Stimulated activated CD4-positive, alpha-beta T cell treated with anti-CD3 and anti-CD28 coated beads, Interleukin-2, amount 100 ng/mL, for 24 hours (primary cell): ENCODE results near the gene SORL1.
"Not testable (repeated sequence)": the region's sequence is repeated elsewhere in the genome, so short reads cannot be mapped to it uniquely, and the experiment has no call there.

Source experiments
- DNase-seq, 2 donors: peaks; one replicate each; pipeline ENCODE4 v3.0.0-alpha.2; 2020

Gene SORL1

DNA sequence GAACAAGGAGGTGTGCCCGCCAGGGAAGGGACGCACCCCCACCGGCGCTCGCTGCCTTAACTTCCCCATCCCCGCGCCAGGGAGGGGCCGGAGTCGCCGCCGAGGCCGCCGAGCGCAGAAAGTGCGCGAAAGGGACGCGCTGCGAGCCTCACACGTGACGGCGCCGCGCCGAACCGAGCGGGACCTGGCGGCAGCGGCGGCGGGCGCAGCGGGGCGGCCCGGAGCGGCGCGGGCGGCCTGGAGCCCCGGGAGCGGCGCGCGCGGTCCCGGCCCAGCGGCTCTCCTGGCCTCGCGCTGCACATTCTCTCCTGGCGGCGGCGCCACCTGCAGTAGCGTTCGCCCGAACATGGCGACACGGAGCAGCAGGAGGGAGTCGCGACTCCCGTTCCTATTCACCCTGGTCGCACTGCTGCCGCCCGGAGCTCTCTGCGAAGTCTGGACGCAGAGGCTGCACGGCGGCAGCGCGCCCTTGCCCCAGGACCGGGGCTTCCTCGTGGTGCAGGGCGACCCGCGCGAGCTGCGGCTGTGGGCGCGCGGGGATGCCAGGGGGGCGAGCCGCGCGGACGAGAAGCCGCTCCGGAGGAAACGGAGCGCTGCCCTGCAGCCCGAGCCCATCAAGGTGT, at the start of gene SORL1:
Gene SORL1 (plus strand): TSS at position 329 of the 623 bp plus-strand sequence. CDS start 18 bp downstream, at position 347.
- peak; percentile 77 to 79 for DNase-seq

DNA sequence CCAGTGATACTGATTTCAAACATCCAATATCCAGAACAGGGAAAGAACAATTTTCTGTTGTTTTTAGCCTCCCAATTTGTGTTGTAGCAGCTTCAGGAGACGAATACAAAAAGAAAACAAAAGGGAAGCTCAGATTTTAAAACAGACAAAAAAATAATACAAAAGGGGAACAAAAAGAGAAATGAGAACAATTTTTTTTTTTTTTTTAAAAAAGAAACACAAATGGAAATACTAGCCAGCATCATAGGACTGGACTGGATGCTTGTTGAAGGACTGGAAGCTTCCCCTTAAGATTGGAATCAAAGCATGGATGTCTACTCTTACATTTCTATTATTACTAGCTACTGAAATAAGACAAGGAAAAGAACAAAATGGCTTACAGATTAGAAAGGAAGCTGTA, 46.5 kb upstream of the SORL1 start:
- DNase-seq = no peak

DNA sequence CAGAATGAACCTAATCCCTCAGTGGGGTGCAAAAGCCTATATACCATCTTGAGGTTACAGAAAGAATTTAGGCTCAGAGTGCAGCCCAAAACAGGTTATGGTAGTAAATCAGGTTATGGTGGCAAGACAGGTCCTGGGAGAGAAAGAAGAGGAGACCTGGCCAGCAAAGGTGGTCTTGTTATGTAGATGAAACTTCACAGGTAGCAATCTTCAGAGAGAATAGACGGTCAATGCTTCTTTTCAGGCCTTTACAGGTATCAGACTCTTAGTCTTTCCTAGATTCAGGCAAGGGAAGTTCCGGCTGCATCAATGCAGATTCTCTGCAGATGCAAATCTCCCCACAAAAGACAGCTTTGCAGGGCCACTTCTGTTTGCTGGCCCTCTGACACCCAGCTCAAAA, 45.8 kb upstream of the SORL1 start:
- DNase-seq = no peak

DNA sequence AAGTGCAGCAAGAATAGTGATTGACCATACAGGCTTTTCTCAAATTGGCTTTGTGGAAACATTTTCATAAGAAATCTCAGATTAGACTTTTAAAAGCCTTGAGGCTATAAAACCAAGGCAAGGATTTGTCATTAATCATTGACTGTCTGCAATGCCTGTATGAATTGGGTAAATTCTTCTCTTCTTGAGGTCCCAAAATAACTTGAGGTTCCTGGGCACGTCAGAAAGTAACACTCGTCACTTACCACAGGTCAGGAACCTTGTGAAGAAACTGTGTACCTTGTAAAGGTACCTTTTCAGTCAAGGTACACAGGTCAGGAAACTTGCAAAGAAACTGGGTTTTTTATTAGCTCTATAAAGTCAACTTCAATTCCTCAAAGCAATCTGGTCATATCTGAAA, 43.3 kb upstream of the SORL1 start:
- no peak for DNase-seq

GRCh38 chr11:121410041-121410440, 42.1 kb upstream of the SORL1 start:
- not testable (repeated sequence) for DNase-seq

GRCh38 chr11:121411330-121411729, 40.8 kb upstream of the SORL1 start:
- DNase-seq = not testable (repeated sequence)

- no peak for DNase-seq
Measured at GRCh38 chr11:121412000-121412587, 40.0 kb upstream of the SORL1 start.

DNA sequence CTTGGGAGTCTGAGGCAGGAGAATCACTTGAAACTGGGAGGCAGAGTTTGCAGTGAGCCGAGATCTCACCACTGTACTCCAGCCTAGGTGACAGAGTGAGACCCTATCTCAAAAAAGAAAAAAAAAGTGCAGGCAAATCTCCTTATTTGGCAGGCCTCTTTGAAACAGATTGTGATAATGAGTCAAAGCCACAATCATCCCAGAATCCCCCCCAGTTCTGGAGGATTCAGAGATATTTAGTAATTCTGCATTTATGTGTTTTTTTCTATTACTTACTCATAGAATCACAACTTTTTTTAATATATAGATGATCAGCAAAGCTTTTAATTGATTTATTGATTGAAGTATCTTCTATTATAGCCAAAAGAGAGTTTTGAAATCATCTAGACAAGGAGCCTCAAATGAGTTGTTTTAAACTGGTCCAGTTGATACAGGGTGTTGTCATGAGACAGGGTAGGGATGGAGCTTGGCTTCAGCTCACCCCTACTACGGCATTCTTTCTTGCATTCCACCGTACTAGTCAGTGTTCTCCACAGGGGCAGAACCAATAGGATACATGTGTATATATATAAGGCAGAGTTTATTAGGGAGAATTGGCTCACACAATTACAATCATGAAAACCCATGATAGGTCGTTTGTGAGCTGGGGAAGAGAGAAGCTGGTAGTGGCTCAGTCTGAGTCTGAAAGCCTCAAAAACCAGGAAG, 39.3 kb upstream of the SORL1 start:
- no peak for DNase-seq

DNA sequence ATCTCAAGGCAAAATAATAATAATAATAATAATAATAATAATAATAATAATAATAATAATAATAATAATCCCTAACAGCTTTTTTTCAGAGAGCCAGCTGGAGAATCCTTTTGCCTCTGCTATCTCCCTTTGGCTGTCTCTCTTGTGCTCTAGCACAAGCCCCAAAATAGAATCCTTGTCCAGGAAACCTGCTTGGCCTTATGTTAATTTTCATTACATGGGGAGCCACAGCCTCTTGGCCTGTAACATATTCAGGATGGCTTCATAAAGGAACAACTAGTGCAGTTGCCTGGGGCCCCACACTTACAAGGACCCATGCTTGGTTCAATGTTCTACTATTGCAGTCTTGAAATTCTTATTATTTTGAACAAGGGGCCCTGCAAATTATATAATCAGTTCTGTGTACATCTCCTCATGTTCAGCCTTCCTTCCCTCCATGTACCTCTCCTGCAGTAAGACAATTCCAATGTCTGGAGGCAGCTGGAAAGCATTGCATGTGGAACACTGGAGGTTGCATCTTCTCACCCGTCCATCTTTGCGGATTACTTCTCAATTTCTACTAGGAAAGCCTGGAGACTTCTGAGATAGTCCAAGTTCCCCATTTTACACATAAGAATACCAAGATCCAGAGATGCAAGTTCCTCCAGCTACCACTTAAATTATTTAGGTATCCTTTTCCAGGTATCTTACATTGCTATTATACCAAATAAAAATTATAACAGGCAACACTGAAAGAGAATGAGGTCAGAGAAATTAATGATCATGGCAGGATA, 37.8 kb upstream of the SORL1 start:
- DNase-seq = no peak

- no peak for DNase-seq
Measured at GRCh38 chr11:121415856-121416255, 36.3 kb upstream of the SORL1 start.

DNA sequence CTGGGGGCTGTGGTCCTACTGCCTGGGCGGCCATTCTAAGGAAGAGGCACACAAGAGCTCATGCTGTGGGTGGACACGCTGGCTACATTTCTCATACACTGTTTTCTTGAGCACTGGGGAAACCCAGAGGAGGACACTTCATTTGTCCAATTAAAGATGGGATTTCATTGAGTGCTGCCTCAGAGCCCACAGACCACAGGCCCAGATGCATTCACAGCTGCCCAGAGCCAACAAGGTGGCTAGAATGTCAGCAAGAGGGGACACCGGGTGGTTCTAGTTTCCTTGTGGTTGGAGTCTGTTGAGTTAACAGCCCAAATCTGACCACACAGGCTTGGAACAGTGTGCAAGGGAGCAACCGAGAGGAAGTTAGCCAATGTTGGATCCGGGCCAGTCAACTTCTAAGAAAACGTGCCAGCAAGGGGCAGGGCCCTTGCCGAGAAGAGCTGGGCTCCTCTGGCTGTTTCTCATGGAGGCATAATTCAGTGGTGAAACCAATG, 35.0 kb upstream of the SORL1 start:
- peak; percentile 44 to 59 for DNase-seq

DNA sequence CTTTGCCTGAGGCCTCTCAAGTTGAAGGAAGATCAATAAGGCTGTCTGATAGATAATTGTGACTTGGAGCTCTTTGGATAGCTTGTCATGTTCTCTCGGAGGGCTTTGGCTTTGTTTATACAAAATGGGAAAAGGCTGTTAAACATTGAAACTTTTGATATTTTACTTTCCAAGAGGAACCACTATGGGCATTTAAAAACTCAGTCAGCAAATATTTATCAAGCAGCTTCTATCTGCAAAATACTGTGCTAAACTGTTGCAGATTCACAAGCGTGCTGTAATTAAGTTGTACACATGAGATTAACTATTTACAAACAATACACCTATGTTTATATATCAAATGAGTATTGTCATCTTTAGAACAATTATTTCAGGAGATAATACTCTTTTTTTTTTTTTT, 34.5 kb upstream of the SORL1 start:
- DNase-seq = no peak

DNA sequence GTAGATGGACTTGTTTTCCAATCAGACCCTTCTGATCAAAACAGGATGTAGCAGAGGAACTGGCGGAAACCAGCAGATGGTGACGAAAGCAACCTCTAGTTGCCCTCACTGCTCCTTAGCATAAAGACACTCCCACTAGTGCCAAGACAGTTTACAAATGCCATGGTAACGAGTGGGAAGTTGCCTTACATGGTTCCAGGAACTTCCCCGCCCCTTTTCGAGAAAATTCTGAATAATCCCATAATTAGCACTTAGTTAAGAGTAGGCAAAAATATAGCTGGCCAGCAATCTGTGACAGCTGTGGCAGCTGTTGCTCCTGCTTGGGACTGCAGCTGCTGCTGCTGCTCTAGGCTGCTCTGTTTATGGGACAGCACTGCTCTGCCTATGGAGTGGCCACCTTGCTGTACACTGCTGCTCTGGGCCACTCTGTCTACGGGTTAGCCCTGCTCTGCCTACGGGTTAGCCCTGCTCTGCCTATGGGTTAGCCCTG, 33.4 kb upstream of the SORL1 start:
- DNase-seq = peak; percentile 20 to 38

- no peak for DNase-seq
Measured at GRCh38 chr11:121419836-121420235, 32.3 kb upstream of the SORL1 start.

- DNase-seq = no peak
Measured at GRCh38 chr11:121420398-121420797, 31.7 kb upstream of the SORL1 start.

DNA sequence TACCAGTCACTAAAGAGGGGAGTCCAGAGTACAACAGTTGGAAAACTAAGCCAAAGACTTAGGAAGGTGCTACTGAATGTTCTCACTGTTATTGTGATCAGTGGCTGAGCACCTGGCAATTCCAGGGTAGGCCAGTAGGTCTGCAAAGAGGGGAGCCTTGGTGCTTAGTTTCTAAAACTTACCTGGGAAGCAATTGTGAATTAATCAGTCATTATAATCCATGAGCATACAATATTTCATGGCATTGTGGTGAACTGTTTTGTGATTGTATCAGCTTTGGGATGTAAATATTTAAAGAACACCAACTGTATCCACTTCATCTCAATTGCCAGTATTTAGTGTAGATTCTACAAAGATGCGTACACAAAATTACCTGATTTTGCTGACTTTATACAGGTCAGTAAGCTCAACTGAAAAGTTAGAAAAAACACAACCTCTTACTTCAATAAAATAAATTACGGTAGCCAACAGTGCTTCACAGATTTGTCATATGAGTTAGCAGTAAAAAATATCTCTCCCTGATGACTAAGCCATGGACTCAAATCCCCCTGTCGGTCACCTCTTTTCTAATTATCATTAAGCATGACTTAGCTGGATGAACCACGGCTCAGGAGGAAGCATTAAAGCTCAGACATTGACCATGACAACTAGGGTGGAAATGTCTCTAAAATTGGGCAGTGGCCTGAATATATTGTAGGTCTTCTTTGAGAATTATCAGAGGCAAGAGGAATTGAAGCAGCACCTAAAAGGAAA, 30.8 kb upstream of the SORL1 start:
- no peak for DNase-seq

DNA sequence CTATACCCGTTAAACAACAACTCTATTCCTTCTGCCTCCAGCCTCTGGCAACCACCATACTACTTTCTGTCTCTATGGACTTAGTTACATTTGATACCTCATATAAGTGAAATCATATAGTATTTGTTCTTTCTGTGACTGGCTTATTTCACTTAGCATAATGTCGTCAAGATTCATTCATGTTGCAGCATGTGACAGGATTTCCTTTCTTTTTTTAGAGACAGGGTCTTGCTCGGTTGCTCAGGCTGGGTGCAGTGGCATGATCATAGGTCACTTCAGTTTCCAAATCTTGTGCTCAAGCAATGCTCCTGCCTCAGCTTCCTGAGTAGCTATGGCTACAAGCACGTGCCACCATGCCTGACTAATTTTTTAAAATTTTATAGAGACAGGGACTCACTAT, 29.4 kb upstream of the SORL1 start:
- no peak for DNase-seq

GRCh38 chr11:121425828-121426227, 26.3 kb upstream of the SORL1 start:
- DNase-seq = no peak

DNA sequence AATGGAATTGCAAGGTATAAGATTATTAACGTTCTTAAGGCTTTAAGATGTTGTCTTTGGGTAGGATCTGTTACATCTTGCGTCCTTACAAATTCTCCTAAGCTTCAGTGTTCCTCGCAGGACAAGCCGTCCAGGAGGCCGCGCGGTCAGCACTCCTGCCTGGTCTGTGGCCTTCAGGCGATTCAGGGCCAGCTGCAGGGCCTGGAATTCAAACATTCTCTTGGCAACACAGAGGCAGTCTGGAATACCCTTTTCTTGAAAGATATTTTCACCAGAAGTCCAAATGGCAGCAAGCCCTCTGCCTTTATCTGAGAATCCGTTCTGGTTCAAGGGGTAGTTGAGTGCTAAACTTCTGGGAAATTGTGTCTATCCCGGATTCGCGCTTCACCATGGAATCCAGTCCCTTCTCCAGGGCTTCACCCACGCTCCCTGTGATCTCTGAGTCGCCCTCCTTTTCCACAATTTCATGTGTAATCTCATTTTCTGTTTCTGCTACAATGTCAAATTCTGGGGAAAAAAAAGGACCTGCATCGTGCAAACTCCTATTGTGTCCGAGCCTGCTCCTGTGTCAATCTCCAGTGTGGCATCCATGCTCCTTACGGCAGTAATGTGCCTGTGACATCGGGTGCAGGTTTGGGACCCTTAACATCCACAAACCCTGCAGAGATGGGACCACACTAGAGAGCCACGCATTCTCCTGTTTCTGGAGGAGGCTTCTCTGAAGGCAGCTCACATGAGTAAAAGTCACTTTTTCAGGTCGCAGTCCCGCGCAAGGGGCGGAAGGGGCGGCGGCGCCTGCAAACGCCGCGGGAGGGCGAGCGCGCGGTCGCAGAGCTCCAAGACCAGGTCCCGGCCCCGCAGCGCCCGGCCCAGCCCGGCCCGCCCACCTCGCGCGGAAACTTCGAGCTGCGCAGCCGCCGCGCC, 25.4 kb upstream of the SORL1 start:
- peak; percentile 61 to 74 for DNase-seq

GRCh38 chr11:121427400-121427744, 24.7 kb upstream of the SORL1 start:
- DNase-seq = no peak

DNA sequence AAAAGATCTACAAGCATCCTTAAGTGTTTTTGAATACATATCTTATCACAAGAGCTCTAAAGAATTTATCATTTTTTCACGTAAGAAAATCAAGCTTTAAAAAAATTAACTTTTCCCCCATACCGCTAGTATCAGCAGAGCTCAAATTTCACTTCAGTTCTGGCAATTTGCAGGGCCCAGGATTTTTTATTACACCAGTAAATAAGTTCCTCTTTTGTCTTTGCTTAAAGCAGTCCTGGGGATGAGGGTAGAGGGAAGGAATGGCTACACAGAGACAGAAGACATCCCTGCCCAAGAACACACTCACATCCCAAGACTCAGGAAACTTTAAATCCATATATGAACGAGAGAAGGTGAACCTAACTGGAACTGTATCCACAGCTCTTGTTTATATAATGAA, 22.6 kb upstream of the SORL1 start:
- no peak for DNase-seq
